ENCODE measurements around the gene TLR3.

Gene TLR3

GRCh38 chr4:186051096-186051495 is 17.9 kb upstream of the TLR3 start:
- no peak overlapping the region for H3K4me3 ChIP-seq (ENCODE audit: control insufficient read depth, low read depth, low read length)
- no peak for TF ChIP-seq CTCF (conservative IDR thresholded peaks at IDR 0.05; ENCODE audit: control insufficient read depth, insufficient read depth, low read depth, low read length)
- no peak for DNase-seq (ENCODE audit: low read depth)

GRCh38 chr4:186058253-186058979 is 10.5 kb upstream of the TLR3 start:
- no peak for TF ChIP-seq CTCF (conservative IDR thresholded peaks at IDR 0.05; ENCODE audit: control insufficient read depth, insufficient read depth, low read depth, low read length)
- no peak for DNase-seq (ENCODE audit: low read depth)
- no peak overlapping the region for H3K4me3 ChIP-seq (ENCODE audit: control insufficient read depth, low read depth, low read length)

GRCh38 chr4:186058980-186059316 is 10.0 kb upstream of the TLR3 start:
- no peak for DNase-seq (ENCODE audit: low read depth)
- no peak overlapping the region for H3K4me3 ChIP-seq (ENCODE audit: control insufficient read depth, low read depth, low read length)
- TF ChIP-seq CTCF (conservative IDR thresholded peaks at IDR 0.05; ENCODE audit: control insufficient read depth, insufficient read depth, low read depth, low read length), result no peak

GRCh38 chr4:186061921-186062320 is 7.0 kb upstream of the TLR3 start:
- no peak for TF ChIP-seq CTCF (conservative IDR thresholded peaks at IDR 0.05; ENCODE audit: control insufficient read depth, insufficient read depth, low read depth, low read length)
- H3K4me3 ChIP-seq (ENCODE audit: control insufficient read depth, low read depth, low read length), result no peak overlapping the region
- no peak for DNase-seq (ENCODE audit: low read depth)

GRCh38 chr4:186067757-186068385 is 1.1 kb upstream of the TLR3 start:
- TF ChIP-seq CTCF (conservative IDR thresholded peaks at IDR 0.05; ENCODE audit: control insufficient read depth, insufficient read depth, low read depth, low read length), result peak; percentile 44
- no peak overlapping the region for H3K4me3 ChIP-seq (ENCODE audit: control insufficient read depth, low read depth, low read length)
- peak; percentile 57 for DNase-seq (ENCODE audit: low read depth)

GRCh38 chr4:186069729-186070128 is 773 bp downstream of the TLR3 start:
- peak overlapping the region; percentile 0 for H3K4me3 ChIP-seq (ENCODE audit: control insufficient read depth, low read depth, low read length)
- no peak for TF ChIP-seq CTCF (conservative IDR thresholded peaks at IDR 0.05; ENCODE audit: control insufficient read depth, insufficient read depth, low read depth, low read length)

More at GRCh38 chr4:186069729-186070128, 773 bp downstream of the TLR3 start:
- DNase-seq (ENCODE audit: low read depth), result no peak

Data from fibroblast of mammary gland (primary cell).